HepG2 (cell line): Measurements from ENCODE around the gene CD300LF. TPM values are rescaled to one million over a fixed set of nuclear protein-coding genes. Genes with fewer than 3 reads are reported as not detected.

Experiments used
- AKAP8 ChIP-seq: sonication (generic); formaldehyde crosslinking; IDR thresholded peaks from 2 replicates; pipeline ENCODE4 v1.5.1; 2020; ENCODE audit warnings: mild to moderate bottlenecking, missing genetic modification reagents
- ARID2 ChIP-seq: sonication (generic); formaldehyde crosslinking; IDR thresholded peaks from 2 replicates; pipeline ENCODE4 v1.8.1; 2022; ENCODE audit warnings: mild to moderate bottlenecking, missing genetic modification reagents, borderline replicate concordance
- CBFB ChIP-seq: sonication (generic); formaldehyde crosslinking; IDR thresholded peaks from 2 replicates; pipeline ENCODE4 v1.4.0; 2020; ENCODE audit warnings: missing genetic modification reagents
- ISX ChIP-seq: sonication (generic); formaldehyde crosslinking; conservative IDR thresholded peaks from 2 replicates; pipeline ENCODE4 v1.5.0; 2020; ENCODE audit warnings: missing genetic modification reagents
- LCORL ChIP-seq, 2 experiments: fragments of 450-650 bp in 1 of 2; sonication (generic) in 1 of 2; formaldehyde crosslinking in 1 of 2; IDR thresholded peaks; 2 replicates each; pipeline versions ENCODE4 v1.5.0 to v1.6.1; 2017 to 2020; ENCODE audit warnings: antibody characterized with exemption in 1 of 2, missing genetic modification reagents in 1 of 2
- RXRB ChIP-seq: IDR thresholded peaks from 2 replicates; pipeline ENCODE4 v1.6.1; 2016; ENCODE audit warnings: borderline replicate concordance, missing genetic modification reagents, missing compliant biosample characterization
- SAFB2 ChIP-seq: sonication (generic); formaldehyde crosslinking; IDR thresholded peaks from 2 replicates; pipeline ENCODE4 v1.5.1; 2020; ENCODE audit warnings: missing genetic modification reagents, low read depth, mild to moderate bottlenecking, borderline replicate concordance
- TARDBP ChIP-seq: sonication (generic); formaldehyde crosslinking; IDR thresholded peaks from 2 replicates; pipeline ENCODE4 v1.8.0; 2022; ENCODE audit warnings: mild to moderate bottlenecking, missing genetic modification reagents
- ZBTB21 ChIP-seq: sonication (generic); formaldehyde crosslinking; IDR thresholded peaks from 2 replicates; pipeline ENCODE4 v1.4.0; 2020; ENCODE audit warnings: missing genetic modification reagents
- ZC3H13 ChIP-seq: sonication (generic); formaldehyde crosslinking; IDR thresholded peaks from 2 replicates; pipeline ENCODE4 v1.8.1; 2023; ENCODE audit warnings: mild to moderate bottlenecking, missing genetic modification reagents, moderate library complexity
- ZFP62 ChIP-seq: sonication (generic); formaldehyde crosslinking; IDR thresholded peaks from 2 replicates; pipeline ENCODE4 v1.4.0; 2020; ENCODE audit warnings: missing genetic modification reagents
- ZNF326 ChIP-seq: sonication (generic); formaldehyde crosslinking; IDR thresholded peaks from 2 replicates; pipeline ENCODE4 v1.4.0; 2020; ENCODE audit warnings: missing genetic modification reagents, borderline replicate concordance
- ZNF563 ChIP-seq: sonication (generic); formaldehyde crosslinking; IDR thresholded peaks from 2 replicates; pipeline ENCODE4 v1.8.0; 2022; ENCODE audit warnings: mild to moderate bottlenecking, moderate library complexity, missing genetic modification reagents
- ZNF761 ChIP-seq: sonication (generic); formaldehyde crosslinking; conservative IDR thresholded peaks from 2 replicates; pipeline ENCODE4 v1.4.0; 2020; ENCODE audit warnings: mild to moderate bottlenecking, missing genetic modification reagents
- polyA plus RNA-seq, 8 experiments: library from polyadenylated mRNA; depleted of rRNA in 3 of 8; stranded (reverse) in 7 of 8; unstranded in 1 of 8; fragments of >200 nt; fragmentation: Illumina TruSeq in 4 of 8; extraction: Trizol in 4 of 8; gene quantifications; 2 replicates each; pipeline versions ENCODE4 v1.2.1 to v1.2.3, GENCODE V29; 2011 to 2016; ENCODE audit warnings: low read depth in 4 of 8, missing spikeins in 1 of 8, mixed read lengths in 1 of 8; ENCODE audit not compliant: insufficient read depth in 1 of 8
- total RNA-seq, 5 experiments: library from RNA; depleted of rRNA; stranded (reverse); fragments of >200 nt; fragmentation: Illumina TruSeq; extraction: Trizol; gene quantifications; 2 replicates each; pipeline ENCODE4 v1.2.3, GENCODE V29; 2016; ENCODE audit warnings: low read depth in 1 of 5
- TF ChIP-seq, protein P1 (sequence below): sonication (generic); formaldehyde crosslinking; IDR thresholded peaks from 2 replicates; pipeline ENCODE4 v1.5.0; 2020; ENCODE audit warnings: mild to moderate bottlenecking, missing genetic modification reagents, borderline replicate concordance
- TF ChIP-seq, protein P2 (sequence below): IDR thresholded peaks from 2 replicates; pipeline ENCODE4 v1.6.1; 2016; ENCODE audit warnings: low read depth
- TF ChIP-seq, protein P3 (sequence below): sonication (generic); formaldehyde crosslinking; IDR thresholded peaks from 2 replicates; pipeline ENCODE4 v1.4.0; 2020; ENCODE audit warnings: missing genetic modification reagents, mild to moderate bottlenecking, borderline replicate concordance
- TF ChIP-seq, protein P4 (sequence below): sonication (generic); formaldehyde crosslinking; IDR thresholded peaks from 2 replicates; pipeline ENCODE4 v1.9.0; 2022; ENCODE audit warnings: missing genetic modification reagents, mild to moderate bottlenecking, borderline replicate concordance

CD300LF gene
- total and polyA plus RNA-seq, 2 of the 13 experiments (the other 11 are each of a cell fraction or from before 2014, with no cell fraction given): not detected

DNA sequence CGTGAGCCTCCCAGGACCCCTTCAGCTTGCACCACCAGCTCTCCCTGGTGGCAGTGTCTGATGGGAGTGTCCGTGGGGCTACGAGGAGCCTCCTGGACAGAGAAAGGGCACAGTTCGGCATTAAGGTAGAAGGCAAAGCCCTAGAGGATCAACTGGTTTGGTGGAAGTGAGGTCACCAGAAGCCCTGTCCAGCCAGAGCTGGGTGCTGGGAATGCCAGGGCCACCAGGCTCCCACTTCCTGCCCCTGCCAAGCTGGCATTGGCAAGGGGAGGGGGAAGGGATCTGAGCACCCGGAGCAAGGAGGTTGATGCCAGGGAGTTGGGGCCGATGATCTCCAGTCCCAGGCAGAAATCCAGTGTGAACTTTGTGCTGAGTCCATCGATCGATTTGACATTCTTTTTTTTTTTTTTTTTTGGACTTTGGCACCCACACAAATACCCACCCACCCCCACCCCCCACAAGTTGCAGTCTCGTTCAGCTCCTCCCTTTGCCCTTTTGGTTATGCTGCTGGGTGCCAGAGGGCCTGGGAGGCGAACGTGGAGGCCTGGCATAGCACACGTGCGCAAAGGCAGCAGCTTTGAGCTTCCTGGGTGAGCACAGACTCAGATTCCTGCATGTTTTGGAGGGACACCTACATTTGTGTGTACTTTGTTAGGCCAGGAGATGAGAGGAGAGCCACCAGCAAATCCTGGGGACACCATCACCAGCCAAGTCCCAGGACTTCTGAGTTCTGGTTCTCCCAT is 37.8 kb upstream of the CD300LF start (continued):
- TF ChIP-seq ZFP62 (CRISPR knock-in tag): no peak
- no peak; the same call in 1 of the 2 replicates for TF ChIP-seq LCORL (IDR thresholded peaks at IDR 0.05)
- peak; percentile 94 for TF ChIP-seq LCORL (CRISPR knock-in tag; IDR thresholded peaks at IDR 0.05)
- TF ChIP-seq AKAP8 (CRISPR knock-in tag): peak; percentile 88; the same call in 1 of the 2 replicates
- TF ChIP-seq ISX (CRISPR knock-in tag): 0 out of 2 replicates have a peak, but pooled peaks have one; percentile 65
- peak; percentile 71; the same call in 1 of the 2 replicates for TF ChIP-seq TARDBP
- TF ChIP-seq ZBTB21 (CRISPR knock-in tag): no peak
- TF ChIP-seq, protein P1, sequence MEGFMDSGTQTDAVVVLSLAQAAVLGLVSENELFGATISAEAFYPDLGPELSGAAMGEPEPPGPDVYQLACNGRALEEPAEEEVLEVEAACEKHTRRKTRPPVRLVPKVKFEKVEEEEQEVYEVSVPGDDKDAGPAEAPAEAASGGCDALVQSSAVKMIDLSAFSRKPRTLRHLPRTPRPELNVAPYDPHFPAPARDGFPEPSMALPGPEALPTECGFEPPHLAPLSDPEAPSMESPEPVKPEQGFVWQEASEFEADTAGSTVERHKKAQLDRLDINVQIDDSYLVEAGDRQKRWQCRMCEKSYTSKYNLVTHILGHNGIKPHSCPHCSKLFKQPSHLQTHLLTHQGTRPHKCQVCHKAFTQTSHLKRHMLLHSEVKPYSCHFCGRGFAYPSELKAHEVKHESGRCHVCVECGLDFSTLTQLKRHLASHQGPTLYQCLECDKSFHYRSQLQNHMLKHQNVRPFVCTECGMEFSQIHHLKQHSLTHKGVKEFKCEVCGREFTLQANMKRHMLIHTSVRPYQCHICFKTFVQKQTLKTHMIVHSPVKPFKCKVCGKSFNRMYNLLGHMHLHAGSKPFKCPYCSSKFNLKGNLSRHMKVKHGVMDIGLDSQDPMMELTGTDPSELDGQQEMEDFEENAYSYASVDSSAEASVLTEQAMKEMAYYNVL (CRISPR knock-in tag): peak; percentile 86; the same call in 1 of the 2 replicates
- TF ChIP-seq RXRB (CRISPR knock-in tag): peak; percentile 87
- TF ChIP-seq ZNF563 (CRISPR knock-in tag): peak; percentile 68; the same call in 1 of the 2 replicates
- TF ChIP-seq ZNF326 (CRISPR knock-in tag): no peak
- TF ChIP-seq, protein P2, sequence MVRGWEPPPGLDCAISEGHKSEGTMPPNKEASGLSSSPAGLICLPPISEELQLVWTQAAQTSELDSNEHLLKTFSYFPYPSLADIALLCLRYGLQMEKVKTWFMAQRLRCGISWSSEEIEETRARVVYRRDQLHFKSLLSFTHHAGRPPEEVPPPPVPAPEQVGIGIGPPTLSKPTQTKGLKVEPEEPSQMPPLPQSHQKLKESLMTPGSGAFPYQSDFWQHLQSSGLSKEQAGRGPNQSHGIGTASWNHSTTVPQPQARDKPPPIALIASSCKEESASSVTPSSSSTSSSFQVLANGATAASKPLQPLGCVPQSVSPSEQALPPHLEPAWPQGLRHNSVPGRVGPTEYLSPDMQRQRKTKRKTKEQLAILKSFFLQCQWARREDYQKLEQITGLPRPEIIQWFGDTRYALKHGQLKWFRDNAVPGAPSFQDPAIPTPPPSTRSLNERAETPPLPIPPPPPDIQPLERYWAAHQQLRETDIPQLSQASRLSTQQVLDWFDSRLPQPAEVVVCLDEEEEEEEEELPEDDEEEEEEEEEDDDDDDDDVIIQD (CRISPR knock-in tag): no peak
- TF ChIP-seq, protein P3, sequence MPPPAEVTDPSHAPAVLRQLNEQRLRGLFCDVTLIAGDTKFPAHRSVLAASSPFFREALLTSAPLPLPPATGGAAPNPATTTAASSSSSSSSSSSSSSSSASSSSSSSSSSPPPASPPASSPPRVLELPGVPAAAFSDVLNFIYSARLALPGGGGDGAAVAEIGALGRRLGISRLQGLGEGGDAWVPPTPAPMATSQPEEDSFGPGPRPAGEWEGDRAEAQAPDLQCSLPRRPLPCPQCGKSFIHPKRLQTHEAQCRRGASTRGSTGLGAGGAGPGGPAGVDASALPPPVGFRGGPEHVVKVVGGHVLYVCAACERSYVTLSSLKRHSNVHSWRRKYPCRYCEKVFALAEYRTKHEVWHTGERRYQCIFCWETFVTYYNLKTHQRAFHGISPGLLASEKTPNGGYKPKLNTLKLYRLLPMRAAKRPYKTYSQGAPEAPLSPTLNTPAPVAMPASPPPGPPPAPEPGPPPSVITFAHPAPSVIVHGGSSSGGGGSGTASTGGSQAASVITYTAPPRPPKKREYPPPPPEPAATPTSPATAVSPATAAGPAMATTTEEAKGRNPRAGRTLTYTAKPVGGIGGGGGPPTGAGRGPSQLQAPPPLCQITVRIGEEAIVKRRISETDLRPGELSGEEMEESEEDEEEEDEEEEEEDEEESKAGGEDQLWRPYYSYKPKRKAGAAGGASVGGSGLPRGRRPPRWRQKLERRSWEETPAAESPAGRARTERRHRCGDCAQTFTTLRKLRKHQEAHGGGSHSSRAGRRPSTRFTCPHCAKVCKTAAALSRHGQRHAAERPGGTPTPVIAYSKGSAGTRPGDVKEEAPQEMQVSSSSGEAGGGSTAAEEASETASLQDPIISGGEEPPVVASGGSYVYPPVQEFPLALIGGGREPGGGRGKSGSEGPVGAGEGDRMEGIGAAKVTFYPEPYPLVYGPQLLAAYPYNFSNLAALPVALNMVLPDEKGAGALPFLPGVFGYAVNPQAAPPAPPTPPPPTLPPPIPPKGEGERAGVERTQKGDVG: no peak
- TF ChIP-seq, protein P4, sequence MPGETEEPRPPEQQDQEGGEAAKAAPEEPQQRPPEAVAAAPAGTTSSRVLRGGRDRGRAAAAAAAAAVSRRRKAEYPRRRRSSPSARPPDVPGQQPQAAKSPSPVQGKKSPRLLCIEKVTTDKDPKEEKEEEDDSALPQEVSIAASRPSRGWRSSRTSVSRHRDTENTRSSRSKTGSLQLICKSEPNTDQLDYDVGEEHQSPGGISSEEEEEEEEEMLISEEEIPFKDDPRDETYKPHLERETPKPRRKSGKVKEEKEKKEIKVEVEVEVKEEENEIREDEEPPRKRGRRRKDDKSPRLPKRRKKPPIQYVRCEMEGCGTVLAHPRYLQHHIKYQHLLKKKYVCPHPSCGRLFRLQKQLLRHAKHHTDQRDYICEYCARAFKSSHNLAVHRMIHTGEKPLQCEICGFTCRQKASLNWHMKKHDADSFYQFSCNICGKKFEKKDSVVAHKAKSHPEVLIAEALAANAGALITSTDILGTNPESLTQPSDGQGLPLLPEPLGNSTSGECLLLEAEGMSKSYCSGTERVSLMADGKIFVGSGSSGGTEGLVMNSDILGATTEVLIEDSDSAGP (CRISPR knock-in tag): peak; percentile 92
- TF ChIP-seq ZC3H13 (CRISPR knock-in tag): peak; percentile 91
- TF ChIP-seq SAFB2: peak; percentile 73
- TF ChIP-seq CBFB (CRISPR knock-in tag): peak; percentile 53; the same call in 1 of the 2 replicates
- peak; percentile 38; the same call in 1 of the 2 replicates for TF ChIP-seq ARID2 (CRISPR knock-in tag)
- TF ChIP-seq ZNF761: no peak
